Urinary bladder (tissue), 4 donors: ENCODE results near the gene BTBD7. TPM values are rescaled to one million over a fixed set of nuclear protein-coding genes. Genes with fewer than 3 reads are reported as not detected.

Experiments used
- DNase-seq: peaks from one replicate; pipeline ENCODE4 v3.0.0-alpha.2; 2015; ENCODE audit errors: extremely low spot score
- H3K27ac ChIP-seq: one replicate; pipeline ENCODE4 v1.5.1; 2013; ENCODE audit warnings: low read depth, mild to moderate bottlenecking, moderate library complexity
- H3K36me3 ChIP-seq: one replicate; pipeline ENCODE4 v1.6.1; 2013; ENCODE audit warnings: mild to moderate bottlenecking, moderate library complexity; ENCODE audit not compliant: insufficient read depth
- H3K4me1 ChIP-seq: one replicate; pipeline ENCODE4 v1.6.1; 2013; ENCODE audit warnings: mild to moderate bottlenecking, moderate library complexity; ENCODE audit not compliant: insufficient read depth
- H3K4me3 ChIP-seq: one replicate; pipeline ENCODE4 v1.5.1; 2013; ENCODE audit warnings: low read depth, low read length
- WGBS: extraction: QIAGEN DNeasy Blood & Tissue Kit; methylation state at CpG from one replicate; pipeline ENCODE4 v1.1.7; 2013; 5-methylcytosine and 5-hydroxymethylcytosine counted together
- polyA plus RNA-seq: library from polyadenylated mRNA; stranded (reverse); fragments of 200-250 nt; gene quantifications from one replicate; pipeline ENCODE4 v1.2.3, GENCODE V29; 2013
- total RNA-seq: library from RNA; depleted of rRNA; stranded (reverse); fragments of >200 nt; gene quantifications from one replicate; pipeline ENCODE4 v1.2.3, GENCODE V29; 2014
- donor health status: healthy with polysubstance abuse.
- donor health status: healthy.

BTBD7 gene
- total and polyA plus RNA-seq, 2 donors = 14.3 to 56.5 TPM

DNA sequence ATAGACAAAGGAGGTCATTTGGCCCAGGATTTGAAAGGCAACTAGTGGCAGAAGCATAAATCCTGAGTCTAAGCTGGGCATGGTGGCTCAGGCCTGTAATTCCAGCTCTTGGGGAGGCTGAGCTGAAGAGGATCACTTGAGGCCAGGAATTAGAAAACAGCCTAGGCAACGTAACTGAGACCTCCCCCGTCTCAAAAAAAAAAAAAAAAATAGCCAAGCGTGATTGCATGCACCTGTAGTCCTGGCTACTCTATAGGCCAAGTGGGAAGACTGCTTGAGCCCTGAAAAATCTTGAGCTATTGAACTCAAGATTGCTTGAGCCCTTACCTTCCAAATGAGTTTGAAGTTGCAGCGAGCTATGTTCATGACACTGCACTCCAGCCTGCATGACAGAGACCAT, 133.8 kb downstream of the BTBD7 start:
- 84% methylated on average over 4 of the region's 4 CpGs for WGBS
- H3K4me1 ChIP-seq = no peaks in the 10 kb centered on the region

DNA sequence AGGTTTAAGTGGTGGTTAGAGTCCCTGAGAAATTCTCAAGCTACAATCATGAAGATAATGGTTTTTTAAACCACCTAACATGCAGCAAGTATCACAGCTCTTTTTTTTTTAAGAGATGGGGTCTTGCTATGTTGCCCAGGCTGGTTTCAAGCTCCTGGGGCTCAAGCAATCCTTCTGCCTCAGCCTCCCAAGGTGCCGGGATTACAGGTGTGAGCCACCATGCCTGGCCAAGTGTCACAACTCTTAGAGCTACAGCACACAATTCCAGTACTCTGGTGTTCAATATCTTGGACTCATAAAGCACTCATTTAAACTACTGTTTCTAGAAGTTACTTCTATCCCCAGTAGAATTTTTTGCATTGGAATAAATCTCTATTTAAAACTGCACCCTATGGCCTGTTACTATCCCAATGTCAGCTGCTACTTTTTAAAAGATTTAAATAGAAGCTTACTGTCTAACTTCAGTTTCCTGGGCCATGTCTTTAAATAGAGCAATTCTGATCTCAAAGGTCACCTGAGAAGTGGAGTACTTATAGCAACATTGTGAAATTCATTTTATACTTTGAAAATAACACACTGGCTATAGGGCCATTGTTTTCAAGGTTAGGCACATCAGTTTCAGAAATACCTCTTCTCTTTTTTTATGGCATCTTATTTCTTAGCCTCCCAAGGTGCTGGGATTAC, 137.4 kb downstream of the BTBD7 start:
- H3K4me1 ChIP-seq = no peaks in the 10 kb centered on the region
- H3K27ac ChIP-seq = no peak overlapping the region
- no peaks in the 10 kb centered on the region for H3K36me3 ChIP-seq
- DNase-seq = no peak
- H3K4me3 ChIP-seq = no peak overlapping the region
- 96% methylated on average over 1 of the region's 1 CpG for WGBS

More for the DNA sequence above, 133.8 kb downstream of the BTBD7 start:
- DNase-seq = no peak
- H3K27ac ChIP-seq = no peak overlapping the region
- H3K36me3 ChIP-seq = no peaks in the 10 kb centered on the region
- no peak overlapping the region for H3K4me3 ChIP-seq

Other genes with a start within 250 kb of the BTBD7 start
- 15.8 TPM for gene ITPK1, start 217.1 kb downstream of the BTBD7 start, total RNA-seq
- gene ITPK1, start 217.1 kb downstream of the BTBD7 start, polyA plus RNA-seq = 109 TPM
- gene MOAP1, start 148.1 kb downstream of the BTBD7 start, total RNA-seq = 26.6 TPM
- gene MOAP1, start 148.1 kb downstream of the BTBD7 start, polyA plus RNA-seq = 46.3 TPM
- 9.4 TPM for gene LYSET, start 147.7 kb downstream of the BTBD7 start, total RNA-seq
- gene LYSET, start 147.7 kb downstream of the BTBD7 start, polyA plus RNA-seq = 20.3 TPM
- gene GON7, start 126.0 kb downstream of the BTBD7 start, total RNA-seq = 16.2 TPM
- 13.0 TPM for gene GON7, start 126.0 kb downstream of the BTBD7 start, polyA plus RNA-seq
- gene UBR7, start 125.8 kb downstream of the BTBD7 start, total RNA-seq = 28.2 TPM
- 19.5 TPM for gene UBR7, start 125.8 kb downstream of the BTBD7 start, polyA plus RNA-seq
- not detected for gene COX8C, start 14.1 kb upstream of the BTBD7 start, total RNA-seq
- 0.23 TPM for gene COX8C, start 14.1 kb upstream of the BTBD7 start, polyA plus RNA-seq
- 1.1 TPM for gene UNC79, start 97.9 kb upstream of the BTBD7 start, total RNA-seq
- 0.11 TPM for gene UNC79, start 97.9 kb upstream of the BTBD7 start, polyA plus RNA-seq